GM18868 (cell line): Measurements from ENCODE around the gene TAF11L13.
"Not testable (repeated sequence)": the region's sequence is repeated elsewhere in the genome, so short reads cannot be mapped to it uniquely, and the experiment has no call there.

ENCODE experiments used
- ATAC-seq: cut with Tn5 transposase; IDR thresholded peaks from one replicate; pipeline ENCODE4 v1.9.1; 2021; ENCODE audit warnings: mild to moderate bottlenecking, moderate library complexity; ENCODE audit not compliant: unreplicated experiment

TAF11L13 gene

DNA sequence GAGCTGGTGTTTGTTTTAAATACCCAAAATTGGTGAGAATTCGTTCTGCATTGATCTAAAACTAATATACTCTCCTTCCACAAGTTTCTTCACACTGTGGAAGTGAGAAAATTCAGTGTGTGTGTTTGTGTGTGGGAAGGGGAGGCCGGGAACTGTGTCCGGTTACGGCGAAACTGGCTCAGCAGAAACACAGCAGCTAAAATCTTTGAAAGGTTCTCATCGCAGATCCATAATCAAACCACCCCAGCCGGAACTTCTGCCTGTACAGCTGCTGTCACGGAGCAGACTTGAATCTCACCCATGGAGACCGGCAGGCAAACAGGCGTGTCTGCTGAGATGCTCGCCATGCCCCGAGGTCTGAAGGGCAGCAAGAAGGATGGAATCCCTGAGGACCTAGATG lies at the start of gene TAF11L13:
Gene TAF11L13, plus strand, starts transcription at position 301 of the 400 bp plus-strand sequence.
- not testable (repeated sequence) for ATAC-seq

DNA sequence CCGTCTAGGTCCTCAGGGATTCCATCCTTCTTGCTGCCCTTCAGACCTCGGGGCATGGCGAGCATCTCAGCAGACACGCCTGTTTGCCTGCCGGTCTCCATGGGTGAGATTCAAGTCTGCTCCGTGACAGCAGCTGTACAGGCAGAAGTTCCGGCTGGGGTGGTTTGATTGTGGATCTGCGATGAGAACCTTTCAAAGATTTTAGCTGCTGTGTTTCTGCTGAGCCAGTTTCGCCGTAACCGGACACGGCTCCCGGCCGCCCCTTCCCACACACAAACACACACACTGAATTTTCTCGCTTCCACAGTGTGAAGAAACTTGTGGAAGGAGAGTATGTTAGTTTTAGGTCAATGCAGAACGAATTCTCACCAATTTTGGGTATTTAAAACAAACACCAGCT lies 46.2 kb upstream of the TAF11L13 start, which contains the start of gene TAF11L7:
Gene TAF11L7, minus strand, starts transcription at position 101 of the 400 bp plus-strand sequence.
- not testable (repeated sequence) for ATAC-seq

DNA sequence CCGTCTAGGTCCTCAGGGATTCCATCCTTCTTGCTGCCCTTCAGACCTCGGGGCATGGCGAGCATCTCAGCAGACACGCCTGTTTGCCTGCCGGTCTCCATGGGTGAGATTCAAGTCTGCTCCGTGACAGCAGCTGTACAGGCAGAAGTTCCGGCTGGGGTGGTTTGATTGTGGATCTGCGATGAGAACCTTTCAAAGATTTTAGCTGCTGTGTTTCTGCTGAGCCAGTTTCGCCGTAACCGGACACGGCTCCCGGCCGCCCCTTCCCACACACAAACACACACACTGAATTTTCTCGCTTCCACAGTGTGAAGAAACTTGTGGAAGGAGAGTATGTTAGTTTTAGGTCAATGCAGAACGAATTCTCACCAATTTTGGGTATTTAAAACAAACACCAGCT lies 41.0 kb upstream of the TAF11L13 start, which contains the start of gene TAF11L8:
Gene TAF11L8, minus strand, starts transcription at position 101 of the 400 bp plus-strand sequence.
- not testable (repeated sequence) for ATAC-seq

DNA sequence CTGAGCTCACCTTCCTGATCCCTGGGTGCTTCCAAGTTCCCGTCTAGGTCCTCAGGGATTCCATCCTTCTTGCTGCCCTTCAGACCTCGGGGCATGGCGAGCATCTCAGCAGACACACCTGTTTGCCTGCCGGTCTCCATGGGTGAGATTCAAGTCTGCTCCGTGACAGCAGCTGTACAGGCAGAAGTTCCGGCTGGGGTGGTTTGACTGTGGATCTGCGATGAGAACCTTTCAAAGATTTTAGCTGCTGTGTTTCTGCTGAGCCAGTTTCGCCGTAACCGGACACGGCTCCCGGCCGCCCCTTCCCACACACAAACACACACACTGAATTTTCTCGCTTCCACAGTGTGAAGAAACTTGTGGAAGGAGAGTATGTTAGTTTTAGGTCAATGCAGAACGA lies 37.6 kb upstream of the TAF11L13 start, which contains the start of gene TAF11L9:
Gene TAF11L9, minus strand, starts transcription at position 140 of the 400 bp plus-strand sequence.
- ATAC-seq, result not testable (repeated sequence)

DNA sequence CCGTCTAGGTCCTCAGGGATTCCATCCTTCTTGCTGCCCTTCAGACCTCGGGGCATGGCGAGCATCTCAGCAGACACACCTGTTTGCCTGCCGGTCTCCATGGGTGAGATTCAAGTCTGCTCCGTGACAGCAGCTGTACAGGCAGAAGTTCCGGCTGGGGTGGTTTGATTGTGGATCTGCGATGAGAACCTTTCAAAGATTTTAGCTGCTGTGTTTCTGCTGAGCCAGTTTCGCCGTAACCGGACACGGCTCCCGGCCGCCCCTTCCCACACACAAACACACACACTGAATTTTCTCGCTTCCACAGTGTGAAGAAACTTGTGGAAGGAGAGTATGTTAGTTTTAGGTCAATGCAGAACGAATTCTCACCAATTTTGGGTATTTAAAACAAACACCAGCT lies 34.2 kb upstream of the TAF11L13 start, which contains the start of gene TAF11L10:
Gene TAF11L10, minus strand, starts transcription at position 101 of the 400 bp plus-strand sequence.
- not testable (repeated sequence) for ATAC-seq

DNA sequence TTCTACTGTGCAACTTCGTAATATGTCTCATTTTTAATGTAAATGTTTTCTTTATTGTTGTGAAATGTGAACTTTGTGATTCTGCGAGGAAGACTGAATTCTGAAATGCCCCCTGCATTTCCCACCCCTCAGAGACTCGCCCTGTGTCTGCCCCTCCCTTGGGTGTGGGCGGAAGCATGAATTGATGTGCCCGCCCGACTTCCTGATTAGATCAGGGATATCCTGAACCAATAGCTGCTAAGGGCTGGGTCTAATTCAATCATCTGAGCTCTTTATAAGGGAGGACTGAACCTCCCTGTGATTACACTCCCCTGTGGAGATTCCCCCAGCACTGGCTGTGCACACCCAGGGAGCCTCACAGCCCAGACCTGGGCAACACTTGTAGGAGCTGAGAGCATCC lies 28.0 kb upstream of the TAF11L13 start, which contains the start of gene TAF11L11:
Gene TAF11L11, plus strand, starts transcription at position 304 of the 400 bp plus-strand sequence.
- not testable (repeated sequence) for ATAC-seq

DNA sequence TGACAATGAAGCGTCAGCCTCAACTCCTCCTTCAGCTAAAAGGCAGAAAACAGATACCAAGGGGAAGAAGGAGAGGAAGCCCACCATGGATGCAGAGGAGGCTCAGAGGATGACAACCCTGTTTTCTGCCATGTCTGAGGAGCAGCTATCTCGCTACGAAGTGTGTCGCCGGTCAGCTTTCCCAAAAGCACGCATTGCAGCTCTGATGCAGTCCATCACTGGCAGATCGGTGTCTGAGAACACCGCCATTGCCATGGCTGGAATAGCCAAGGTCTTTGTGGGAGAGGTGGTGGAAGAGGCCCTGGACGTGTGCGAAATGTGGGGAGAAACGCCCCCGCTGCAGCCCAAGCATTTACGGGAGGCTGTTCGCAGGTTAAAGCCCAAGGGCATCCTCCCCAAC lies 26.9 kb upstream of the TAF11L13 start:
- ATAC-seq, result no peak

DNA sequence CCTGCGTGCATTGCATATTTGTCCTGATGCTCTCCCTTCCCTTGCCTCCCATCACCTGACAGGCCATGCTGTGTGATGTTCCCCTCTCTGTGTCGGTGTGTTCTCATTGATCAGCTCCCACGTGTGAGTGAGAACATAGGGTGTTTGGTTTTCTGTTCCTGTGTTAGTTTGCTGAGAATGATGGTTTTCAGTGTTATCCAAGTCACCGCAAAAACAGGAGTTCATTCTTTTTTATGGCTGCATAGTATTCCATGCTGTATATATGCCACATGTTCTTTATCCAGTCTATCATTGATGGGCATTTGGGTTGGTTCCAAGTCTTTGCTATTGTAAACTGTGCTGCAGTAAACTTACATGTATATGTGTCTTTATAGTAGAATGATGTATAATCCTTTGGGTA lies 24.4 kb upstream of the TAF11L13 start:
- not testable (repeated sequence) for ATAC-seq

DNA sequence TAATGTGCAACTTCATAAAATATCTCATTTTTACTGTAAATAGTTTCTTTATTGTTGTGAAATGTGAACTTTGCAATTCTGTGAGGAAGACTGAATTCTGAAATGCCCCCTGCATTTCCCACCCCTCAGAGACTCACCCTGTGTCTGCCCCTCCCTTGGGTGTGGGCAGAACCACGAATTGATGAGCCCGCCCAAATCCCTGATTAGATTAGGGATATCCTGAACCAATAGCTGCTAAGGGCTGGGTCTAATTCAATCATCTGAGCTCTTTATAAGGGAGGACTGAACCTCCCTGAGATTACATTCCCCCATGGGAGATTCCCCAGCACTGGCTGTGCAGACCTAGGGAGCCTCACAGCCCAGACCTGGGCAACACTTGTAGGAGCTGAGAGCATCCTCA lies 21.8 kb upstream of the TAF11L13 start, which contains the start of gene TAF11L12:
Gene TAF11L12, plus strand, starts transcription at position 301 of the 400 bp plus-strand sequence.
- not testable (repeated sequence) for ATAC-seq

DNA sequence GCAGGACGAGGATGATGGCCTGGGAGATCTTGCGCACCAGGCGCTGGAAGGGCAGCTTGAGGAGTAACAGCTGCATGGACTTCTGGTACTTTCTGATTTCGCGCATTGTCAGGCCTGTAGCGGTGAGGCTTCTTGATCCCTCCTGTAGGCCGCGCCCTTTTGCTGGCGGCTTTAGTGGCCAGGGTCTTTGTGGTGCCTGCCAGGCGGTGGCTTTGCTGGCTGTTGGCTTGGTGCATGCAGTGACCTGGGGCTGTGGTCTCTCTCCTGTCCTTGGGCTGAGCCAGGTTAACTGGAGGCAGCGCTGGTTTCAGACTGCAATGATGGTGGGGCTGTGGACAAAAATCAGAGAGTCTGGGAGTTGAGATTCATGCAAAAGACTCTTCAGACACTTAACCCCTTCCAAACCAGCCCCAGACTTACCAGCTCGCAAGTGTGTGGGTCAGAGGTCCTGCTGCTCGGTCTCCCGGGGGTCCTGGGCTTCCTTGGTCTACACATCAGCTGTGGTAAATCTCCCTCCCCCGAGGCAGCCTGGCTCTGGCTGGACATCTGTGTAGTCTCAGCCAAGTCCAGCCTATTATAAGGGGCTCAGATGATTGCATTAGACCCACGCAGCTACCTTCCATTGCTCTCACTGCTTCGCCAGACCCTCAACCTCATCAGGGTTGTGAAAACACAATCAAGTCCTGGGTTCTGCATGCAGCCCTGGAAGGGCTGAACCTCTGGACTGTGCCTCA lies 16.8 kb upstream of the TAF11L13 start:
- ATAC-seq, result no peak

DNA sequence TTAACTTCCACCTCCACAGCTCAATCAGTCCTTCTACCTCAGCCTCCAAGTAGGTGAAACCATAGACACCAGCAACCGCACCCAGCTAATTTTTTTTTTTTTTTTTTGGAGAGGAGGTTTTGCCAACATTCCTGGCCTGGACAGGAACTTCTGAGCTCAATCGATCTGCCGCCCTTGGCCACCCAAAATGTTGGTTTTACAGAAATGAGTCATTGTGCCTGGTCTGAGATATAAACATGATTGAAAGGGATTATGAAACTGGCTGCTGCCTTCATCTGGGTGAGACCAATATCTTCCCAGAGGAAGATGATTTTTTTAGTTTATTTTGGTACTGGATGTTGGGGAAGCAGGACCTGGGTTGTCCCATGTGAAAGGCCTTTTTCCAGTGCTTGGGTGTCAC lies 12.5 kb upstream of the TAF11L13 start:
- no peak for ATAC-seq

DNA sequence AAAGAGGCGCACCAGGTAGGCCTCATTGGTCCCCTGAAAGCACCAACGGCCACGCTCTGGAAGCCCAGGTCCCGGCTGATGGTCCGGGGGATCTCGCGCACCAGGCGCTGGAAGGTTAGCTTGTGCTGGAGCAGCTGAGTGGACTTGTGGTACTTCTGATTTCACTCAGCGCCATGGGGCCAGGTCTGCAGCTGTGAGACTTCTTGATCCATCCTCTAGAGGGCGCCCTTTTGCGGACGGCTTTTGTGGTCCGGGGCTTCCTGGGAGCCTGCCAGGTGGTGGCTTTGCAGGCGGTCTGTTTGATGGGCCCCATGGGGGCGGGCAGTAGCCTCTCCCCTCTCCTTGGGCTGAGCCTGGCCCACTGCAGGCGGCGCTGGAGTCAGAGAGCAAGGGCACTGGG lies 11.3 kb upstream of the TAF11L13 start:
- ATAC-seq, result no peak

DNA sequence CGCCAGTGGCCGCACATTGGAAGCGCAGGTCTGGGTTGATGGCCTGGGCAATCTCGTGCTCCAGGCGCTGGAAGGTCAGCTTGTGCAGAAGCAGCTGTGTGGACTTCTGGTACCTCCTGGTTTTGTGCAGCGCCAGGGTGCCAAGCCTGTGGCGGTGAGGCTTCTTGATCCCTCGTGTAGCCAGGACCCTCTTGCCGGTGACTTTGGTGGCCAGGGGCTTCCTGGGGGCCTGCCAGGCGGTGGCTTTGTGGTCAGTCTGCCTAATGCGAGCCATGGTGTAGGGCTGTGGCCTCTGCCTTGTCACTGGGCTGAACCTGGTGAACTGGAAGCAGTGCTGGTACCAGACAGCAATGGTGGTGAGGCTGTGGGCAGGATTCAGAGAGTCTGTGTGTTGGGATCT lies 6.2 kb upstream of the TAF11L13 start:
- ATAC-seq, result no peak

DNA sequence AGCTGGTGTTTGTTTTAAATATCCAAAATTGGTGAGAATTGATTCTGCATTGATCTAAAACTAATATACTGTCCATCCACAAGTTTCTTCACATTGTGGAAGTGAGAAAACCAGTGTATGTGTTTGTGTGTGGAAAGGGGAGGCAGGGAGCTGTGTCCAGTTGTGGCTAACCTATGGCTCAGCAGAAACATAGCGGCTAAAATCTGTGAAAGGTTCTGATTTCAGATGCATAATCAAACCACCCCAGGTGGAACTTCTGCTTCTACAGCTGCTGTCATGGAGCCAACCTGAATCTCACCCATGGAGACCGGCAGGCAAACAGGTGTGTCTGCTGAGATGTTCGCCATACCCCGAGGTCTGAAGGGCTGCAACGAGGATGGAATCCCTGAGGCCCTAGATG lies 2.3 kb downstream of the TAF11L13 start, which contains the start of gene TAF11L14:
Gene TAF11L14, plus strand, starts transcription at position 301 of the 400 bp plus-strand sequence.
- ATAC-seq, result no peak

DNA sequence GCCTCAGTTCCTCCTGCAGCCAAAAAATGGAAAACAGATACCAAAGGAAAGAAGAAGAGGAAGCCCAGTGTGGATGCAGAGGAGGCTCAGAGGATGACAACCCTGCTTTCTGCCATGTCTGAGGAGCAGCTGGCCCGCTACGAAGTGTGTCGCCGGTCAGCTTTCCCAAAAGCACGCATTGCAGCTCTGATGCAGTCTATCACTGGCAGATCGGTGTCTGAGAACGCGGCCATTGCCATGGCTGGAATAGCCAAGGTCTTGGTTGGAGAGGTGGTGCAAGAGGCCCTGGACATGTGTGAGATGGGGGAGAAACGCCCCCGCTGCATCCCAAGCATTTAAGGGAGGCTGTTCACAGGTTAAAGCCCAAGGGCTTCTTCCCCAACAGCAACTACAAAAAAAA lies 17.3 kb downstream of the TAF11L13 start:
- ATAC-seq, result not testable (repeated sequence)

DNA sequence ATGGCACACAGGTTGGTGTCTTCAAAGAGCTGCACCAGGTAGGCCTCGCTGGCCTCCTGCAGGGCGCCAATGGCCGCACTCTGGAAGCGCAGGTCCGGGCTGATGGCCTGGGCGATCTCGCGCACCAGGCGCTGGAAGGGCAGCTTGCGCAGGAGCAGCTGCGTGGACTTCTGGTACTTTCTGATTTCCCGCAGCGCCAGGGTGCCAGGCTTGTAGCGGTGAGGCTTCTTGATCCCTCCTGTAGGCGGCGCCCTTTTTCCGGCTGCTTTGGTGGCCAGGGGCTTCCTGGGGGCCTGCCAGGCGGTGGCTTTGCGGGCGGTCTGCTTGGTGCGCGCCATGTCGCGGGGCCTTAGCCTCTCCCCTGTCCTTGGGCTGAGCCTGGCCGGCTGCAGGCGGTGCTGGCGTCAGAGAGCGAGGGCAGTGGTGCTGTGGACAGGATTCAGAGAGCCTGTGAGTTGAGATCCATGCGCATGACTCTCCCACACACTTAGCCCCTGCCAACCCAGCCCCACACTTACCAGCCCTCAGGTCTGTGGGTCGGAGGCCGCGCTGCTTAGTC lies 23.4 kb downstream of the TAF11L13 start:
- ATAC-seq, result not testable (repeated sequence)

DNA sequence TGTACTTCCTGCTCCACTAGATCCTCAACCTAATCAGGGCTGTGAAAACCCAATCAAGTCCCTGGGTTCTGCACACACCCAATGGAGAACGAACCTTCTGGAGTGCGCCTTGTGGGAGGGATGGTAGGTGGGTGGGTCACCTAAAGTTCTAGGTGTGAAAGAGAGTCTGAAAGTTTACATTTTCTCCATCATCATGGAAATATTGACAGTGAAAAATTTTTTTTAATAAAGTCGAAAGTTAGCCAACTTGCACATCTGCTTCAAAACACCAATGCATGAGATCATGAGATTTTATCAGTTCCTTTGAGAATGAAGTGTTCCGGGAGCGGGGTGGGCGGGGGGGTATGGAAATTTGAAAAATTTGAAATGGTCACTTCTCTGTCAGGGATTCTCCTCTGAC lies 24.0 kb downstream of the TAF11L13 start:
- ATAC-seq, result no peak

DNA sequence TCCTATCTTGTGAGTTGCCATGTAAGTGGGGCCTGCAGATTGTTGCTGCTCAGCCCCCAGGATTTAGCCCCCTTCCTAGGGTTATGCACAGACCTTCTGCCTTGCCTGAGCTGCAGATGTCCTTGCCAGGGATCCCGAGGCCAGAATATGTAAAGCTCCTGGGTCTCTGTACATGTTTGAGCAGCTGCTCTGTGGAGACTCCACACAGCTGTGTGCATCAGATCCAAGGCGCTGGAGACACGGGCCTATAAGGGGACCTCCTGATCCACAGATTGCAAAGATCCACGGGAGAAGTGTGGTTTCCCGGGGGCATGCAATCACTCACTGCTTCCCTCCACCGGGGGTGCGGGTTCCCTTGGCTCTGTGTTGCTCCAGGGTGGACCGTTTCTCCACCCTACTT lies 31.3 kb downstream of the TAF11L13 start:
- no peak for ATAC-seq

DNA sequence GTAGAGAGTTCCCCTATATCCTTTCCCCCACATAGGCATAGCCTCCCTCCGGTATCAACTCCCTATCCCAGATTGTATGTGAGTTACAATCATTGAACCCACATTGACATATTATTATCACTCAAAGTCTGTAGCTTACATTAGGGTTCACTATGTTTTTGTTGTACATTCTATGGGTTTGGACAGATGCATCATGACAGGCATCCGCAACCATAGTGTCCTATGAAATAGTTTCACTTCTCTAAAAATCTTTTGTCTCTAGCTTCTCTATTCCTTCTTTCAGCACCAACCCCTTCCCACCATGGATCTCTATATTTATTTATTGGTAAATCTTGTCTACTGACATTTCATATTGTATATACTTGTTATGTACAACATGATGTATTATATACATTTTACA lies 33.9 kb downstream of the TAF11L13 start:
- no peak for ATAC-seq

DNA sequence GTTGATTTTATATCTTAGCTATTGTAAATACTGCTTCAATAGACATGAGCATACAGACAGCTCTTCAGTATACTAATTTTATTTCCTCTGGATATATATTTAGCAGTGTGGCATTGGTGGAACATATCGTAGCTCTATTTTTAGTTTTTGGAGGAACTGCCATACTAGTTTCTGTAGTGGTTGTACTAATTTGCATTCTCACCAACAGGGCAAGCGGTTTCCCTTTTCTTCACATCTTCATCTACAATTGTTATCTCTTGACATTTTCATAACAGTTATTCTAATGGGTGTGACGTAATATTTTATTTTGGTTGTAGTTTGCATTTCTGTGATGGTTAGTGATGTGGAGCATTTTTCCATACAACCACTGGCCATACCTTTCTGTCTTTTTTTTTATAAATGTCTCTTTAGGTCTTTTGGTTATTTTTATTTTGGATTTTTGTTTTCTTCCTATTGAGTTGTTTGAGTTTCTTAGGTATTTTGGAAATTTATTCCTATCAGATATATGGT lies 34.9 kb downstream of the TAF11L13 start:
- ATAC-seq, result no peak

DNA sequence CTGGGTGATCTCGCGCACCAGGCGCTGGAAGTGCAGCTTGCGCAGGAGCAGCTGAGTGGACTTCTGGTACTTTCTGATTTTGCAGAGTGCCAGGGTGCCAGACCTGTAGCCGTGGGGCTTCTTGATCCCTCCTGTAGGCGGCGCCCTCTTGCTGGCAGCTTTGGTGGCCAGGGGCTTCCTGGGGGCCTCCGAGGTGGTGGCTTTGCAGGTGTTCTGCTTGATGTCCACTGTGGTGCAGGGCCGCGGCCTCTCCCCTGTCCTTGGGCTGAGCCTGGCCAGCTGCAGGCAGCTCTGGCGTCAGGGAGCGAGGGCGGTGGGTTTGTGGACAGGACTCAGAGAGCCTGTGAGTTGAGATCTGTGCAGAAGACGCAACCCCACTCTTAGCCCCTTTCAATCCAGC lies 38.5 kb downstream of the TAF11L13 start:
- ATAC-seq, result no peak
